NCI-H2029 (cell line): Measurements from ENCODE around the gene NUTM2F.
"Not testable (repeated sequence)": the region's sequence is repeated elsewhere in the genome, so short reads cannot be mapped to it uniquely, and the experiment has no call there.

ENCODE experiments used
- DNase-seq: peaks from one replicate; lab custom pipeline; 2025; lab: John Stamatoyannopoulos, UW

Gene NUTM2F

GRCh38 chr9:94316236-94316635, 12.2 kb downstream of the NUTM2F start:
- DNase-seq: not testable (repeated sequence)

- not testable (repeated sequence) for DNase-seq
These were observed 13.1 kb downstream of the NUTM2F start for GRCh38 chr9:94315034-94315984.

- no peak for DNase-seq
These were observed 25.1 kb downstream of the NUTM2F start for GRCh38 chr9:94303321-94303720.

- DNase-seq: no peak
These were observed 26.0 kb downstream of the NUTM2F start for GRCh38 chr9:94302426-94302825.

- DNase-seq: no peak
These were observed 26.9 kb downstream of the NUTM2F start for GRCh38 chr9:94301583-94301982.

- DNase-seq: no peak
These were observed 27.8 kb downstream of the NUTM2F start for GRCh38 chr9:94300470-94301301.

GRCh38 chr9:94298949-94299599, 29.4 kb downstream of the NUTM2F start:
- no peak for DNase-seq

- no peak for DNase-seq
These were observed 38.8 kb downstream of the NUTM2F start for GRCh38 chr9:94289691-94290090.

GRCh38 chr9:94287877-94288513, 40.4 kb downstream of the NUTM2F start:
- no peak for DNase-seq

GRCh38 chr9:94286116-94286515, 42.3 kb downstream of the NUTM2F start:
- DNase-seq: no peak

- DNase-seq: no peak
These were observed 47.3 kb downstream of the NUTM2F start for GRCh38 chr9:94281101-94281500.

GRCh38 chr9:94280409-94280989, 47.9 kb downstream of the NUTM2F start:
- no peak for DNase-seq

- no peak for DNase-seq
These were observed 50.4 kb downstream of the NUTM2F start for GRCh38 chr9:94277885-94278536.

GRCh38 chr9:94277029-94277428, 51.4 kb downstream of the NUTM2F start:
- DNase-seq: not testable (repeated sequence)

- DNase-seq: no peak
These were observed 58.4 kb downstream of the NUTM2F start for GRCh38 chr9:94270009-94270408.

GRCh38 chr9:94269264-94269663, 59.2 kb downstream of the NUTM2F start:
- DNase-seq: no peak
